ENCODE measurements around the gene GEMIN7.
"Not testable (repeated sequence)": the region's sequence is repeated elsewhere in the genome, so short reads cannot be mapped to it uniquely, and the experiment has no call there.

Gene GEMIN7

GRCh38 chr19:45118106-45118505 is 39.0 kb downstream of the GEMIN7 start:
- H3K4me3 Mint-ChIP-seq = no peak overlapping the region
- no peaks in the 10 kb centered on the region for H3K9me3 Mint-ChIP-seq
- H3K27ac Mint-ChIP-seq = no peak overlapping the region
- no peaks in the 10 kb centered on the region for H3K27me3 Mint-ChIP-seq (ENCODE audit: low read depth)
- no peaks in the 10 kb centered on the region for H3K36me3 Mint-ChIP-seq (ENCODE audit: low read depth)
- H3K4me1 Mint-ChIP-seq (ENCODE audit: low read depth) = peaks cover 30% of the 10 kb centered on the region

GRCh38 chr19:45118591-45119355 is 39.7 kb downstream of the GEMIN7 start:
- Mint-ChIP-seq H3K4me1 (ENCODE audit: low read depth) (peaks cover 30% of the 10 kb centered on the region), H3K27ac (peak overlapping the region; percentile 55)
- H3K36me3 Mint-ChIP-seq (ENCODE audit: low read depth); H3K9me3 Mint-ChIP-seq; H3K4me3 Mint-ChIP-seq; H3K27me3 Mint-ChIP-seq (ENCODE audit: low read depth): not testable (repeated sequence)

- Mint-ChIP-seq H3K4me3 (no peak overlapping the region), H3K27ac (no peak overlapping the region)
Measured at GRCh38 chr19:45119582-45119981, 40.5 kb downstream of the GEMIN7 start.

GRCh38 chr19:45121827-45122345 is 42.8 kb downstream of the GEMIN7 start:
- Mint-ChIP-seq H3K9me3 (no peaks in the 10 kb centered on the region), H3K36me3 (ENCODE audit: low read depth) (no peaks in the 10 kb centered on the region), H3K27ac (peak overlapping the region; percentile 2), H3K4me3 (no peak overlapping the region), H3K27me3 (ENCODE audit: low read depth) (no peaks in the 10 kb centered on the region), H3K4me1 (ENCODE audit: low read depth) (peaks cover 21% of the 10 kb centered on the region)

More at GRCh38 chr19:45119582-45119981, 40.5 kb downstream of the GEMIN7 start:
- no peaks in the 10 kb centered on the region for H3K27me3 Mint-ChIP-seq (ENCODE audit: low read depth)
- H3K9me3 Mint-ChIP-seq = no peaks in the 10 kb centered on the region
- peaks cover 30% of the 10 kb centered on the region for H3K4me1 Mint-ChIP-seq (ENCODE audit: low read depth)
- no peaks in the 10 kb centered on the region for H3K36me3 Mint-ChIP-seq (ENCODE audit: low read depth)

GRCh38 chr19:45122832-45123231 is 43.8 kb downstream of the GEMIN7 start:
- Mint-ChIP-seq H3K27me3 (ENCODE audit: low read depth) (no peaks in the 10 kb centered on the region), H3K4me1 (ENCODE audit: low read depth) (peaks cover 15% of the 10 kb centered on the region), H3K27ac (no peak overlapping the region)

GRCh38 chr19:45123440-45123850 is 44.4 kb downstream of the GEMIN7 start:
- Mint-ChIP-seq H3K4me3 (no peak overlapping the region), H3K36me3 (ENCODE audit: low read depth) (no peaks in the 10 kb centered on the region), H3K4me1 (ENCODE audit: low read depth) (peaks cover 10% of the 10 kb centered on the region), H3K27ac (no peak overlapping the region), H3K9me3 (no peaks in the 10 kb centered on the region), H3K27me3 (ENCODE audit: low read depth) (no peaks in the 10 kb centered on the region)

More at GRCh38 chr19:45122832-45123231, 43.8 kb downstream of the GEMIN7 start:
- Mint-ChIP-seq H3K36me3 (ENCODE audit: low read depth) (no peaks in the 10 kb centered on the region), H3K9me3 (no peaks in the 10 kb centered on the region), H3K4me3 (no peak overlapping the region)

- Mint-ChIP-seq H3K36me3 (ENCODE audit: low read depth) (no peaks in the 10 kb centered on the region), H3K4me1 (ENCODE audit: low read depth) (peaks cover 6% of the 10 kb centered on the region), H3K9me3 (no peaks in the 10 kb centered on the region), H3K27me3 (ENCODE audit: low read depth) (no peaks in the 10 kb centered on the region), H3K4me3 (no peak overlapping the region), H3K27ac (no peak overlapping the region)
Measured at GRCh38 chr19:45124021-45124420, 45.0 kb downstream of the GEMIN7 start.

- H3K4me1 Mint-ChIP-seq (ENCODE audit: low read depth) = peaks cover 6% of the 10 kb centered on the region
- H3K36me3 Mint-ChIP-seq (ENCODE audit: low read depth) = no peaks in the 10 kb centered on the region
- no peak overlapping the region for H3K4me3 Mint-ChIP-seq
- no peaks in the 10 kb centered on the region for H3K27me3 Mint-ChIP-seq (ENCODE audit: low read depth)
- H3K27ac Mint-ChIP-seq = no peak overlapping the region
- no peaks in the 10 kb centered on the region for H3K9me3 Mint-ChIP-seq
Measured at GRCh38 chr19:45125360-45125759, 46.3 kb downstream of the GEMIN7 start.

- peaks cover 4% of the 10 kb centered on the region for H3K4me1 Mint-ChIP-seq (ENCODE audit: low read depth)
- no peak overlapping the region for H3K4me3 Mint-ChIP-seq
- H3K27me3 Mint-ChIP-seq (ENCODE audit: low read depth) = no peaks in the 10 kb centered on the region
- no peak overlapping the region for H3K27ac Mint-ChIP-seq
- no peaks in the 10 kb centered on the region for H3K9me3 Mint-ChIP-seq
- no peaks in the 10 kb centered on the region for H3K36me3 Mint-ChIP-seq (ENCODE audit: low read depth)
Measured at GRCh38 chr19:45125975-45126493, 47.0 kb downstream of the GEMIN7 start.

- no peak overlapping the region for H3K27ac Mint-ChIP-seq
- H3K27me3 Mint-ChIP-seq (ENCODE audit: low read depth) = no peaks in the 10 kb centered on the region
- H3K9me3 Mint-ChIP-seq = no peaks in the 10 kb centered on the region
- H3K4me3 Mint-ChIP-seq = no peak overlapping the region
- H3K4me1 Mint-ChIP-seq (ENCODE audit: low read depth) = peaks cover 2% of the 10 kb centered on the region
- no peaks in the 10 kb centered on the region for H3K36me3 Mint-ChIP-seq (ENCODE audit: low read depth)
Measured at GRCh38 chr19:45126654-45127053, 47.6 kb downstream of the GEMIN7 start.

- peaks cover 2% of the 10 kb centered on the region for H3K4me1 Mint-ChIP-seq (ENCODE audit: low read depth)
- H3K4me3 Mint-ChIP-seq = no peak overlapping the region
- H3K27me3 Mint-ChIP-seq (ENCODE audit: low read depth) = no peaks in the 10 kb centered on the region
- no peak overlapping the region for H3K27ac Mint-ChIP-seq
- H3K9me3 Mint-ChIP-seq = no peaks in the 10 kb centered on the region
- no peaks in the 10 kb centered on the region for H3K36me3 Mint-ChIP-seq (ENCODE audit: low read depth)
Measured at GRCh38 chr19:45128146-45128545, 49.1 kb downstream of the GEMIN7 start.

GRCh38 chr19:45128806-45129205 is 49.7 kb downstream of the GEMIN7 start:
- Mint-ChIP-seq H3K36me3 (ENCODE audit: low read depth) (no peaks in the 10 kb centered on the region), H3K27ac (no peak overlapping the region), H3K4me1 (ENCODE audit: low read depth) (peaks cover 2% of the 10 kb centered on the region), H3K4me3 (no peak overlapping the region), H3K9me3 (no peaks in the 10 kb centered on the region), H3K27me3 (ENCODE audit: low read depth) (no peaks in the 10 kb centered on the region)

GRCh38 chr19:45130236-45130635 is 51.2 kb downstream of the GEMIN7 start:
- H3K36me3 Mint-ChIP-seq (ENCODE audit: low read depth) = no peaks in the 10 kb centered on the region
- H3K9me3 Mint-ChIP-seq = no peaks in the 10 kb centered on the region
- H3K27ac Mint-ChIP-seq = no peak overlapping the region
- peaks cover 4% of the 10 kb centered on the region for H3K4me1 Mint-ChIP-seq (ENCODE audit: low read depth)
- no peaks in the 10 kb centered on the region for H3K27me3 Mint-ChIP-seq (ENCODE audit: low read depth)
- no peak overlapping the region for H3K4me3 Mint-ChIP-seq

GRCh38 chr19:45130888-45131615 is 52.0 kb downstream of the GEMIN7 start:
- H3K27ac Mint-ChIP-seq = no peak overlapping the region
- no peaks in the 10 kb centered on the region for H3K9me3 Mint-ChIP-seq
- H3K27me3 Mint-ChIP-seq (ENCODE audit: low read depth) = no peaks in the 10 kb centered on the region
- no peaks in the 10 kb centered on the region for H3K36me3 Mint-ChIP-seq (ENCODE audit: low read depth)
- H3K4me1 Mint-ChIP-seq (ENCODE audit: low read depth) = peaks cover 2% of the 10 kb centered on the region
- H3K4me3 Mint-ChIP-seq = no peak overlapping the region

GRCh38 chr19:45133661-45134060 is 54.6 kb downstream of the GEMIN7 start:
- H3K4me3 Mint-ChIP-seq = no peak overlapping the region
- H3K4me1 Mint-ChIP-seq (ENCODE audit: low read depth) = peaks cover 8% of the 10 kb centered on the region
- no peaks in the 10 kb centered on the region for H3K27me3 Mint-ChIP-seq (ENCODE audit: low read depth)
- H3K36me3 Mint-ChIP-seq (ENCODE audit: low read depth) = no peaks in the 10 kb centered on the region
- no peaks in the 10 kb centered on the region for H3K9me3 Mint-ChIP-seq
- H3K27ac Mint-ChIP-seq = no peak overlapping the region
